Embryonic facial prominence (tissue), 1 donor: ENCODE results near the gene HBZ.
"Not testable (repeated sequence)": the region's sequence is repeated elsewhere in the genome, so short reads cannot be mapped to it uniquely, and the experiment has no call there.

Source experiments
- DNase-seq: peaks from one replicate; pipeline ENCODE4 v3.0.0-alpha.2; 2016; ENCODE audit errors: extremely low spot score

Gene HBZ

DNA sequence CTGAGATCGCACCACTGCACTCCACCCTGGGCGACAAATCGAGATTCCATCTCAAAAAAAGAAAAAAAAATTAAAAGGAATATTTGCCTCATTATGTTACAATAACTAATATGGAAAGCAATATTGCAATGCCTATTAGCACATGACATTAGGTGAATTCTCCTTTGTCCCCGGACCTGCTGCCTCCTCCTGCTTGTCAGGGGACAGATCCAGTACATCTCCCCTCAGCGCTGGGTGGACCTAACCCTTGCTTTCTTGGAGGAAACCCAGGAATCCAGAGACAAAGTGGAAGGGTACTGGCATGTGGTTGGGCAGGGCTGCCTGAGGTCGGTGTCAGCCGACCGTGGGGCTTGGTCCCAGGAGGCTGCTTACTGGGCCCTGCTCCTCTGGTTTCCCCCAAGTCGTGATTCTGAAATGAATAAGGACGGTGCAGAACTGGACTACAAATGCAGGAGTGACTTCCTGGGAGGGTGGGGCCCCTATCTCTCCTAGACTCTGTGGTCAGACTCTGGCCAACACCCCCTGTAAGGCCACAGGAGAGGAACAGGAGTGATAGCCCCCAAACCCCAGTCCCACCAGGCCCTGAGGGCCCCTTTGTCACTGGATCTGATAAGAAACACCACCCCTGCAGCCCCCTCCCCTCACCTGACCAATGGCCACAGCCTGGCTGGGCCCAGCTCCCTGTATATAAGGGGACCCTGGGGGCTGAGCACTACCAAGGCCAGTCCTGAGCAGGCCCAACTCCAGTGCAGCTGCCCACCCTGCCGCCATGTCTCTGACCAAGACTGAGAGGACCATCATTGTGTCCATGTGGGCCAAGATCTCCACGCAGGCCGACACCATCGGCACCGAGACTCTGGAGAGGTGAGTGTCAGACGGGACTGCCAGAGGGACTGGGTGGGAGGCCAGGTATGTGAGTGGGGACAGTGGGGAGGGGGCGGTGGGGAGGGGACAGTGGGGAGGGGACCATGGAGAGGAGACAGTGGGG is at the start of gene HBZ:
Gene HBZ (plus strand): TSS at position 504 of the 988 bp plus-strand sequence. CDS start 266 bp downstream, at position 770.
- no peak for DNase-seq

DNA sequence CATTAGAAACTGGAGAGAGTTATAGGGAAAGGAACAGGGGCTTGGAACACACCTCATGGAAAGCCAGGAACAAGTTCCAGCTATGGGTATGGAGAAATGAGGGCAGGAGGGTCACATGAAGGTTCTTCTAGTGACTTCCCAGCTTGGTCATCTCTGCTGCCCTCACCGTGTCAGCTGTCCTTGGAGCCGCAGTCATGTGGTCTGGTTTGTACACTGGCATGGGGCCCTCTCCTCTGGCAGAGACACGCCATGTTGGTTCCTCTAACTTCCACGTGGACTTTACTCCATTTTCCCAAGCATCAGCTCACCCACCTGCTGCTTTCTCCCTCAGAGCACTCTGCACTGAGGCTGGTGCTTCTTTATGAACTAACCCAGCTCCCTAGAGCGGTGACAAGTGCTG is 48.1 kb upstream of the HBZ start:
- no peak for DNase-seq

DNA sequence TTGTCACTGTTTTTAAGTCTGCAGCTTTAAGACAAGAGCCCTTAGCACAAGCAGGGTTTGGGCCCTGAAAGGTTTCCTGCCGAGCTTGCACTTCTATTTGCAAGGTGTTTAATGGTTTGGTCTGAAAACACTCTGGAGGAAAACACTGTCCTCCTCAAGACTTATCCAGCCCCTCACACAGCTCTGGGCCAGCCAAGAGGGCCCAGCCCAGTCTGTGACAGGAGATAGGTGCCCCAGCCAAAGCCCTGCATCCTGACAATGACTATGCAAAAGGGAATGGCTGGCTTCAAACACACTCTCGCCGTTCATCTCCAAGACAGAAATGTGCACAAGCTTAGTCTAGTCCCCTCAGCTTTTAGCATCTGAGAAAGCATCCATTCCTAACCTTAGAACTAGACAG is 47.5 kb upstream of the HBZ start:
- no peak for DNase-seq

DNA sequence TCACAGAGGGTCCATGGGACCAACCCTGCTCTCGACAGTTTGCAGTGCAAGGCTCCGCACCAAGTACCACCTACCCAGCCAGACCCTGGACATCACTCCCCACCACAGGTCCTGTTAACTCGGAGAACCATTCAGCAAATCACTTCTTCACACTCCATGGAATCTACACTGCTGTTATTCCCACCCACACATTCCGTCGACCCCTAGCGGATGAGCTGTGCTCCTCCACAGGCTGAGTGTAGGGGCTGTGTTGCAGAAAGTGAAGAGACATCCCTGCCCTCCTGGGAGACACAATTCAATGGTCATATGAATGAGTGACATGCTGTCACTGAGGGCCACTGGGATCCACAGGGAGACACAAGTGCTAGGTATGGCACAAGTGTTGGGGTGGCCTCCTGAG is 46.9 kb upstream of the HBZ start:
- DNase-seq, result no peak

DNA sequence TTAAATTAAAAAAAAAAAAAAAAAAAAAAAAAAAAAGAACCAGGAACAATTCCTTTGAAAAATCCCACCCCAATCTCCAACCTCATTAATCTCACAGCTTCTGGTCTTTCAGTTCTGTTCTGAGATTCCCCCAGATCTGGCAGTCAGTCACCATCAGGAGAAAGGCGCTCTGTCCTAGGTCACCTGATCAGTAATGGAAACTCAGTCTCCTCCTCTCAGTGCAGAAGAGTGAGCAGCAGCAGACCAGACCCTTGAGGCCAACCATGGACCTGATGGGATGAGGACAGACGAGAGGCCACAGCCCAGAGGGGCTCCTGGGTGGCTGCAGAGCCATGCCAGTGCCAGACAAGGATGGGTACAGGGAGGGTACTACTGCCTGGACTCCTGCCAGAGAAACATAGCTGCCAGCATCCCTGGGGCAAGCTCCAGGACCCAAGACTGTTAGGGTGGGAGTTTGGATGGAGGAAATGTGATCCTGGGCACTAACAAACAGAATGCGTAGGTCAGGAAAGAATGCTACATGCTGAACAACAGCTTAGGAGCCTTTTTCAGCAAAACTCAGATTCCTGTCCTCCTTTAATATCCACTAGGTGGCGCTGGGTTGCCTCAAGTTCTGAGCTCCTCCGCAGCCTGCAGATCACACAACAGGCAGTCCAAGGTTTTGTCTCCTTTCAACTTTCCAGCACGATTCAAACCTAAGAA is 45.7 kb upstream of the HBZ start:
- peak; percentile 56 for DNase-seq

DNA sequence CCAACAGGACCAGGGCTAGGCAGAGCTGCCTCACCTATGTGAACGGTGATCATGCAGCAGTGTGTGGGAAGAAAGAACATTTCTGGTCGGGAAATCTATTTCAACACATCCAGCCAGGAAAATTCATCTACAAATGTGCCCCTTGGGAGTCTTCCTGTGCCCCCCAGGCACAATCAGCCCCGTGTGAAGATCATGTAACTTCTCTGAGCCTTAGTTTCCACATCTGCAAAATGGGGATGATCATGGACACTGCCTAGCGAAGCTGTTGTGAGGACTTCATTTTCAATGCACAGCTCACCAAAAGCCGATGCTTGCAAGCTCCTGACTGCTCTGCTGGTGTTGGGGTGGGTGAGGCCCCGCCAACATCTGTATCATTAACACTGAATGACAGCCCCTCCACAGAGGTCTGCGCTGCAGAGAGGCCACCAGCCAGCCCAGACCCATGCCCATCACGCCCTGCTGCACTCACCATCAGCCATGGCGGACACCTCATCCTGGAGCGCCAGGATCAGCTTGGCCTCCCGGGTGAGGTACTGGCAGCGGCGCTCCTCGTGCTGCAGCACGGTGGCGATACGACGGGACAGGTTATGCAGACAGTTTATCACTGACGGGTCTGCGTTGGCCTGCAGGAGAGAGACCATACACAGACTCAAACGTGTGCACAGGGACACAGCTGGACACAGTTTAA is 40.1 kb upstream of the HBZ start:
- no peak for DNase-seq

DNA sequence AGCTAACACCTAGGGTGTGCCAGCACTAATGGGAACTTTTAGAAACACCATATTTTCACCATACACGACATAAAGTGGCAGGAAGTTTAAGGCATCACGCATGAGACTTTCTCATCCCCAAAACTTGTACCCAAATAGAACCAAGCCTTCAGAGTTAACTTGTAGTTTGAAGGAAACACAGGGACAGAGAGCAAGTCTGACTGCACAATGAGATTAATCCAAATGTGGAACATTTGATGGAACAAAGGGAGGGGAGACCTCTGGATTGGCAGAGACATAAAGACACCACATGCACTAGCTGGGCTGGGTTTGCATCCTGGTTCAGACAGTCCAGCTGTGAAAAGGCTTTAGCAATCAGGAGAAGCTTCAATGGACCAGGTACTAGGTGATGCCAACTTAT is 38.1 kb upstream of the HBZ start:
- no peak for DNase-seq

DNA sequence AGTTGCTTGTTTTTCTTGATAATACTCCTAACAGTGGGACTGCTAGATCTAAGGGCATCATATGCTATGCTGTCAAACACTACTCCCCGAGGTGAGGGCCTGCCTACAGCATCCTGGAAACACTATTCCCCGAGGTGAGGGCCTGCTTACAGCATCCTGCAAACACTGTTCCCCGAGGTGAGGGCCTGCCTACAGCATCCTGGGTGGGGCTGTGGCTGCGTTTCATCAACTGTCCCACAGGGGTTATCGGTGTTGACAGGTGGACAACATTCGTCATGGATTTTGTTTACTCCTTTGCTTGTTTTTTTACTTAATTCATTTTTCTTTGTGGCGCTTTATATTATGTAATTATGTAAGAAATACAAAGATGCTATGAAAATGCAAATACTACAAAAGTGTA is 36.4 kb upstream of the HBZ start:
- no peak for DNase-seq

DNA sequence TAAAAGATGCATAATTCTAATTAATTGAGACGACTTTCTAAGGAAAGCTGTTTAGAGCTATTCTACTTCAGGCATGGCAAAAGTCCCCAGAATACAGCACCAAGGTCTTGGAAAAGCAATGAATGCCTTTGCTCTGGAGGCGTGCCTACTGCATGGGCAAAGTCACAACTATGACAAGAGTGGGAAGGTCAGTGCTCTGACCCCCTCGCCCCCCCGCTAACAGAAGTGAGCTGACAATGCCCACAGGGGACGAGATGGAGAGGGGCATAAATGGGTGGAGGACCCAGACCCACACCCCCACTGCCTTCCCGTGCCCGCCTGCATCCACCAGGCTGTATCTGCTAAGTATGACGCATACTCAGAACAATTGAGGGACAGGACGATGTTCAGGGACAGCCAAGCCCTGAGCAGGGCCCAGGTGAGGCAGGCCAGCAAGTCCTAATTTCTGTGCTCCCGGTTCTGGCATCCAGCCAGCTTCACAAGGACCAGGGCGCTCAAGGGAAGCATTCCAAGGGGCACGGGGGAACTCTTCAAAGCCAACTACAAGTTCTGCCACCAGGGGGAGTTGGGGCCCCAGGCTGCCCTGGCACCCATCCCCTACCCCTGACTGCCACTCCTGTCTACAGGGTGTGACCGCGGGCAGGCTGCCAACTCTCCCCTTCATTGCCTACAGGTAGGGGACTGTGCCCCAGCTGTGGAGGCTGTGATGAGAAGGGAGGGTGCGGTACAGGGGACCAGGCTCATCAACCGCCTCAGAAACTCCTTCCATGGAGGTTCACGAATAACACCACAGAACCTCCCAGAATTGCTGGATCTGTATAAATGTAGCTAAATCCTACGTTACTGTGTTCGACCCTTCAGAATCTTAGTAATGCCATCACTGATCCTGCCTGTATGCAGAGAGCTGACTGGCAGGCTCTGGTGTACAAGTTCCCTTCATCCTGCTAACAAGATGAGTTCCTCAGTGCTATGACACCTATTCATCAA is 34.8 kb upstream of the HBZ start:
- peak; percentile 12 for DNase-seq

DNA sequence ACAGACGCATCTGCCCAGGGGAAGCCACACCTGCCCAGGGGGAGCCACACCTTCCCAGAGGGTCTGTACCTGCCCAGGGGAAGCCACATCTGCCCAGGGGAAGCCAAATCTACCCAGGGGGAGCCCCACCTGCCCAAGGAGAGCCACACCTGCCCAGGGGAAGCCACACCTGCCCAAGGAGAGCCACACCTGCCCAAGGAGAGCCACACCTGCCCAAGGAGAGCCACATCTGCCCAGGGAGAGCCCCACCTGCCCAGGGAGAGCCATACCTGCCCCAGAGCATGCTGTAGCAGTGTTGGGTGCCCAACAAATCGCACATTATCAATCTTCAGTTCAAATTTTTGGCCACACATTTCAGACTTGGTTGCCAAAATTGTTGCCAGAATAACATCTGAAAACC is 33.6 kb upstream of the HBZ start:
- no peak for DNase-seq

DNA sequence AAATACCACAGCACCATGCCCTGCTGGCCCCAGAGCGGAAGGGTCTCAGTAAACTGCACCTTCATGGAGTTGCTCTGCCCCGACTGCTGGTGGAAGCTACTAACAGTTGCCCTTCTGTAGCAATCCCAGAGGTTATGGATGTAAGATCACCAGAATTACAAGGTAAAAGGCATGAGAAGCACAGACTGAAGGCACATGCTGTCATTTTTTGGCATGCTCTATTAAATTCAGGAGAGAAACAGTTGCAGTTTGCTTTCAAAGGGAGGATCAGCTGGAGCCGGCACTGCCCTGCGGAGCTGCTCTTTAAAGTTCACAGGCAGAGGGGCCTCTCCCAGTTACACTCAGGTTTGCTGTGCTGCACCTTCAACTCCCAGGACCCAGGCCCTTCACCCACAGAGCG is 33.1 kb upstream of the HBZ start:
- no peak for DNase-seq

DNA sequence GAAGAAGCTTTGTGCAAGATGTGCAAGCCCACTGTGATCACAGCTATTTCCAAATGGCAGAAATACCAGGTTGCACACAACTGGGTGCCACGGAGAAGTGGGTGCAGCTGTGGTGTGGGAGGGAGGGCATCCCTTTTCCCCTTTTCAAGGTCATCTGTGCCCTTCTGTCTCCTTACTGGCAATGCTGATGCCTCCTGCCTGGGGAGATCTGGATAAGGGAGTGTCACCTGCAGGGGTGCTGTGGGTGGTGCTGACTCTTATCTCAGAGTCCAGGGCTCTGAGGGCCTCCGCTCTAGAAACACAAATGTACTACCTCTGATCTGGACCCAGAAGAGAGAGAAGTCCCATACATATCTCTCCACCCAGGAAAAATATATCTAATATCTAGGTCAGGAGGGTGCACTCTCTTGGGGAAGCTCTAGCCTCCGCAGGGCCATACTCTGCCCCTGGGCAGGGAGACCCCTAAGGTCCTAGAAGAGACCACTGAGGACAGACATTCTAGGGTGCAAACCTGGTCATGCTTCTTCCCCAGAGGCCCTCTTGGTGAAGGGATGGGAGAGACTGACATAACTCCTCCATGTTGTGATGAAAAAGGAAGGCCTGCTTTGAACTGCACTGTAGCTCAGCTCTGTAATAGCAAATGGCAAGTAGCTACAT is 32.5 kb upstream of the HBZ start:
- DNase-seq, result no peak

DNA sequence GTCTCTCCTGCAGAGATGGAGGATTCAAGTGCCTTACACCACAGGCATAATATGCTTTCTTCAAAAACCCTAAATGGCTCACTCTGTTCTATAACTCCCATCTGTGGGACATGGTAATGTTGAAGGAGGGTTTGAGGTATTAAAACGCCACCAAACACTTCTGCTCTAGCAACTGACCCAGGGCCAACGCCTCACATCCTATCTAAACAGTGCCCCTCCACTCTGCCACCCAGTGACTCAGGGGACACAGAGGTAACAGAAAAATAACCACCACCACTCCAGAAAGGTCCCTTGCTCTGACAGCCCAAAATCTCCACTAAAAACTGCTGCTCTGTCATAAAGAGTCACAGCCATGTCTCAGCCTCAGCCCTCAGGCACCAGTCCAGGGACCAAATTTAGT is 31.7 kb upstream of the HBZ start:
- DNase-seq, result no peak

DNA sequence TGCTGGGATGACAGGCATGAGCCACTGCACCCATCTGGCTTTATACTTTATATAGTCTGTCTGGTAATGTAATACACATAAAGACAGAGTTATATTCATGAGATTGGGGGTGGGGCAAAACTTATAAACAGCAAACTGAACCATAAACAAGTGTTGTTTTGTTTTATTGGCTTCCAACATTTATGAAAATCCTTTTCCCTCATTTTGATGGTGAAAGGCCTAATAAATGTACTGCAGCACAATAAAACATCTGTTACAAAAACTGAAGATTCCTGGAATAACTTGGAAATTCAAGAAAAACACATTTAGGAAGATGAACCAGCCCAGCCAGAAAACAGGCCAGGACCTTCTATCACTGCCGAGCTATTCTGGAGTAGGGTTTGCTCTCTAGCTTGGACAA is 30.1 kb upstream of the HBZ start:
- DNase-seq, result no peak

DNA sequence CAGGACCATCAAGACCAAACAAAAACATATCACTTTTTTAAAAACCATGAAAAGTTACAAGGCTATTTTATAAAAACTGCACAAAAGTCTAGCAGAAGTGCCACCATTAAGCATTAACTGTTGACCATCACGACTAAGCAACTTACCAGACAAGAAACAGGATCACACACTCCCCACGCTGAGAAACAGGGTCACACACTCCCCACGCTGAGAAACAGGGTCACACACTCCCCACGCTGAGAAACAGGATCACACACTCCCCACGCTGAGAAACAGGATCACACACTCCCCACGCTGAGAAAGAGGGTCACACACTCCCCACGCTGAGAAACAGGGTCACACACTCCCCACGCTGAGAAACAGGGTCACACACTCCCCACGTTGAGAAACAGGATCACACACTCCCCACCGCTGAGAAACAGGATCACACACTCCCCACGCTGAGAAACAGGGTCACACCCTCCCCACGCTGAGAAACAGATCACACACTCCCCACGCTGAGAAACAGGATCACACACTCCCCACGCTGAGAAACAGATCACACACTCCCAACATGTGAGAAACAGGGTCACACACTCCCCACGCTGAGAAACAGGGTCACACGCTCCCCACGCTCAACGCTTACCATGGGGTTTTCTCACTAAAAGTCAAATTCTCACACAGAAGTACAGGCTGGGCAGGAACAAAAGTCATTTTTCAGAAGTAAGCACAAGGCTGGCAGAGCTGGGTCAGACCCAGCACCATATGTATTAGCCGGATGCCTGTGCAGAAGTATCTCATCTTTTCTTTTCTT is 28.7 kb upstream of the HBZ start:
- not testable (repeated sequence) for DNase-seq

DNA sequence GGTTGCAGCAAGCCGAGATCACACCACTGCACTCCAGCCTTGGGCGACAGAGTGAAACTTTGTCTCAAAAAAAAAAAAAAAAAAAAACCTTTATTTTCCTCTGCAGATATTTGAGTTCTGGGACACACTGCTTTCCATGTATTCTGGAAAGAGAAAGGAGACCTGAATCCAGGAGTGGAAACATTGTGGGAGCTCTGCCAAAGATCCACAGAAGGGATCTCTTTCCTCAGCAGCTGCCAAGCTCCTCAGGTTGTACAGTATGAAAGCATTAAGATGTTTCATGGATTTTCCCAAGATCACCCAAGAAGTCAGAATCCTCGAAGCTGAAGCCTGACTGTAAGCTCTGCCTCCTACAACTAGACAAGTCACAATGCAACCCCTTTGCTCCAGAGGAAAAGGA is 27.4 kb upstream of the HBZ start:
- DNase-seq, result no peak

DNA sequence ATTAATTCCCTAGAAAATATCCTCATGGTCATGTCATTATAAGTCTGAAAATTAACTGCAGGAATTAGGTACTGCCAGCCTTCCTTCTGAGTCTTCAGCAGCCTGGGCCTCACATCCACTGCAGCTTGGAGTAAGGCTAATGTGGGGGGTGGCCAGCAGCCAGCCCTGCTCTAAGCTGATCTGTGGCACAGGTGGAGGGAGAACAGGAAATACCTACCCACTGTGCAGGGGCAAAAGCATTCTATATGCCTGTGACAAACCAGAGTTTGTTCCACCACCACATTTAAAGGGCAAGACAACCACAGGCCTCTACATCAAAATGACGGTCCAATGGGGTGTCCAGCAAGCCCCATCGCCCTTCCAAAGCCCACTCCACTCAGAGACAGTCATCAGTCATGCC is 23.4 kb upstream of the HBZ start:
- DNase-seq, result no peak

DNA sequence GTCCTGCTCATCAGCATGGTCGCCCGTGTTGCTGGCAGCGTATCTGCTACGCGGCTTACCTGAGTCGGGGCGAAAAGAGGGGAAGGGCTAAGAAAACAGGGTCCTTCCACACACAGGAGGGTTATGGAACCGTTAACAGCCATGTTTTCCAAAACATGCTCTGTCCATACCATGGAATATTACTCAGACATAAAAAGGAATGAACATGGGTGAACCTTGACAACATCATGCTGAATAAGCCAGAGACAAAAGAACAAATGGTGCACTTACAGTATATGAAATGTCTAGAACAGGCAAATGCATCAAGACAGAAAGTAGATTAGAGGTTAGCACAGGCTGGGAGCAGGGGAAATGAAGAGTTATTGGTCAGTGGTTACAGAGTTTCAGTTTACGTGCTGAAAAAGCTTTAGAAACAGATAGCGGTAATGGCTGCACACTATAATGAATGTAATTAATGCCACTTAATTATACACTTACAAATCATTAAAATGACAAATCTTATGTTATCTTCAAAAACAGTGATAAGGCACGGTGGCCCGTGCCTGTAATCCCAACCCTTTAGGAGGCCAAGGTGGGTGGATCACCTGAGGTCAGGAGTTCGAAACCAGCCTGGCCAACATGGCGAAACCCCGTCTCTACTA is 21.8 kb upstream of the HBZ start:
- DNase-seq, result no peak

DNA sequence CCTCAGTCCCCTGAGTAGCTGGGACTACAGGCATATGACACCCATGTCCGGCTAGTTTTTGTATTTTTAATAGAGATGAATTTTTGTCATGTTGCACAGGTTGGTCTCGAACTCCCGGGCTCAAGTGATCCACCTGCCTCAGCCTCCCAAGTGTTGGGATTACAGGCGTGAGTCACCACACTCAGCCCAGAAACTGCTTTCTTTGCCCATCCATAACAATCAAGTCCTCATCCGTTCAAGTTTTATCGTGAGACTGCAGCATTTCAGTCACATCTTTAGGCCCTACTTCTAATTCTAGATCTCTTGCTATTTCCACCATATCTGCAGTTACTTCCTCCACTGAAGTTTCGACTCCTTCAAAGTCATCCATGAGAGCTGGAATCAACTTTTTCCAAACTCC is 20.3 kb upstream of the HBZ start:
- no peak for DNase-seq
